ENCODE results near the gene RNF11. TPM values are rescaled to one million over a fixed set of nuclear protein-coding genes. Genes with fewer than 3 reads are reported as not detected.

Gene RNF11
- polyA plus RNA-seq, 2 of the 4 experiments (the other 2 are of a cell fraction): 28.5 to 56.8 TPM

DNA sequence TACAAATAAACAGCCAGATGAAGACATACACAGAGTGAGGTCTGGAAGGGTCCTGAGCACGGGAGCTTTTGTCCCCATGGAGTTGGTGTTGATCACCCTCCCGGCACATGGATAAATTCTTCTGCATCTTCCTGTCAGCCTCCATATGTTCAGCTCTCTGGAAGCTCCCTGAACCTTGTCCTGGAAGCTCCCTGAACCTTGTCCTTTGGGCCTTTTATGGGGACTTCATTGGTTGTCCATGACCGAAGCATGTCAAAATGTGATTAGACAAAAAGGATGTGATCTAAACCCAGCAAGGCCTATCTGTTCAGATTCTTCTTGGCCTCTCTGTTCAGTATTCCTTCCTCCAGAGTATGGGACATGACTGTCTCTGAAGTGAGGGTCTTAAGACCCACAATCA lies 25.4 kb upstream of the RNF11 start:
- H3K4me2 ChIP-seq: no peak overlapping the region
- TF ChIP-seq EHF (CRISPR knock-in tag; IDR thresholded peaks at IDR 0.05) (no peak), EHMT2 (IDR thresholded peaks at IDR 0.05; ENCODE audit: low read depth) (no peak), KDM5A (IDR thresholded peaks at IDR 0.05) (no peak), EP300 (IDR thresholded peaks at IDR 0.05) (no peak), RCOR1 (IDR thresholded peaks at IDR 0.05; ENCODE audit: low read depth, low read length) (no peak), HOXB13 (CRISPR knock-in tag; IDR thresholded peaks at IDR 0.05; ENCODE audit: low read depth) (no peak), ZC3H11A (IDR thresholded peaks at IDR 0.05) (no peak), POLR2AphosphoS2 (conservative IDR thresholded peaks at IDR 0.05; ENCODE audit: low read length) (no peak), CBX8 (IDR thresholded peaks at IDR 0.05) (no peak), ZNF302 (CRISPR knock-in tag; IDR thresholded peaks at IDR 0.05) (no peak), CEBPB (IDR thresholded peaks at IDR 0.05) (no peak), BHLHE40 (IDR thresholded peaks at IDR 0.05; ENCODE audit: low read depth, low read length) (no peak), HOXA7 (CRISPR knock-in tag; IDR thresholded peaks at IDR 0.05) (no peak), HOXB5 (CRISPR knock-in tag; IDR thresholded peaks at IDR 0.05) (no peak)
- TF ChIP-seq, protein P1, sequence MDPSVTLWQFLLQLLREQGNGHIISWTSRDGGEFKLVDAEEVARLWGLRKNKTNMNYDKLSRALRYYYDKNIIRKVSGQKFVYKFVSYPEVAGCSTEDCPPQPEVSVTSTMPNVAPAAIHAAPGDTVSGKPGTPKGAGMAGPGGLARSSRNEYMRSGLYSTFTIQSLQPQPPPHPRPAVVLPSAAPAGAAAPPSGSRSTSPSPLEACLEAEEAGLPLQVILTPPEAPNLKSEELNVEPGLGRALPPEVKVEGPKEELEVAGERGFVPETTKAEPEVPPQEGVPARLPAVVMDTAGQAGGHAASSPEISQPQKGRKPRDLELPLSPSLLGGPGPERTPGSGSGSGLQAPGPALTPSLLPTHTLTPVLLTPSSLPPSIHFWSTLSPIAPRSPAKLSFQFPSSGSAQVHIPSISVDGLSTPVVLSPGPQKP (IDR thresholded peaks at IDR 0.05; ENCODE audit: low read depth, low read length): no peak
- TF ChIP-seq, protein P2, sequence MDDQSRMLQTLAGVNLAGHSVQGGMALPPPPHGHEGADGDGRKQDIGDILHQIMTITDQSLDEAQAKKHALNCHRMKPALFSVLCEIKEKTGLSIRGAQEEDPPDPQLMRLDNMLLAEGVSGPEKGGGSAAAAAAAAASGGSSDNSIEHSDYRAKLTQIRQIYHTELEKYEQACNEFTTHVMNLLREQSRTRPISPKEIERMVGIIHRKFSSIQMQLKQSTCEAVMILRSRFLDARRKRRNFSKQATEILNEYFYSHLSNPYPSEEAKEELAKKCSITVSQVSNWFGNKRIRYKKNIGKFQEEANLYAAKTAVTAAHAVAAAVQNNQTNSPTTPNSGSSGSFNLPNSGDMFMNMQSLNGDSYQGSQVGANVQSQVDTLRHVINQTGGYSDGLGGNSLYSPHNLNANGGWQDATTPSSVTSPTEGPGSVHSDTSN (IDR thresholded peaks at IDR 0.05): no peak
- TF ChIP-seq, protein P3, sequence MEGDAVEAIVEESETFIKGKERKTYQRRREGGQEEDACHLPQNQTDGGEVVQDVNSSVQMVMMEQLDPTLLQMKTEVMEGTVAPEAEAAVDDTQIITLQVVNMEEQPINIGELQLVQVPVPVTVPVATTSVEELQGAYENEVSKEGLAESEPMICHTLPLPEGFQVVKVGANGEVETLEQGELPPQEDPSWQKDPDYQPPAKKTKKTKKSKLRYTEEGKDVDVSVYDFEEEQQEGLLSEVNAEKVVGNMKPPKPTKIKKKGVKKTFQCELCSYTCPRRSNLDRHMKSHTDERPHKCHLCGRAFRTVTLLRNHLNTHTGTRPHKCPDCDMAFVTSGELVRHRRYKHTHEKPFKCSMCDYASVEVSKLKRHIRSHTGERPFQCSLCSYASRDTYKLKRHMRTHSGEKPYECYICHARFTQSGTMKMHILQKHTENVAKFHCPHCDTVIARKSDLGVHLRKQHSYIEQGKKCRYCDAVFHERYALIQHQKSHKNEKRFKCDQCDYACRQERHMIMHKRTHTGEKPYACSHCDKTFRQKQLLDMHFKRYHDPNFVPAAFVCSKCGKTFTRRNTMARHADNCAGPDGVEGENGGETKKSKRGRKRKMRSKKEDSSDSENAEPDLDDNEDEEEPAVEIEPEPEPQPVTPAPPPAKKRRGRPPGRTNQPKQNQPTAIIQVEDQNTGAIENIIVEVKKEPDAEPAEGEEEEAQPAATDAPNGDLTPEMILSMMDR (IDR thresholded peaks at IDR 0.05): no peak
- TF ChIP-seq, protein P4, sequence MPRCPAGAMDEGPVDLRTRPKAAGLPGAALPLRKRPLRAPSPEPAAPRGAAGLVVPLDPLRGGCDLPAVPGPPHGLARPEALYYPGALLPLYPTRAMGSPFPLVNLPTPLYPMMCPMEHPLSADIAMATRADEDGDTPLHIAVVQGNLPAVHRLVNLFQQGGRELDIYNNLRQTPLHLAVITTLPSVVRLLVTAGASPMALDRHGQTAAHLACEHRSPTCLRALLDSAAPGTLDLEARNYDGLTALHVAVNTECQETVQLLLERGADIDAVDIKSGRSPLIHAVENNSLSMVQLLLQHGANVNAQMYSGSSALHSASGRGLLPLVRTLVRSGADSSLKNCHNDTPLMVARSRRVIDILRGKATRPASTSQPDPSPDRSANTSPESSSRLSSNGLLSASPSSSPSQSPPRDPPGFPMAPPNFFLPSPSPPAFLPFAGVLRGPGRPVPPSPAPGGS (IDR thresholded peaks at IDR 0.05): no peak
- TF ChIP-seq, protein P5, sequence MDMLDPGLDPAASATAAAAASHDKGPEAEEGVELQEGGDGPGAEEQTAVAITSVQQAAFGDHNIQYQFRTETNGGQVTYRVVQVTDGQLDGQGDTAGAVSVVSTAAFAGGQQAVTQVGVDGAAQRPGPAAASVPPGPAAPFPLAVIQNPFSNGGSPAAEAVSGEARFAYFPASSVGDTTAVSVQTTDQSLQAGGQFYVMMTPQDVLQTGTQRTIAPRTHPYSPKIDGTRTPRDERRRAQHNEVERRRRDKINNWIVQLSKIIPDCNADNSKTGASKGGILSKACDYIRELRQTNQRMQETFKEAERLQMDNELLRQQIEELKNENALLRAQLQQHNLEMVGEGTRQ (IDR thresholded peaks at IDR 0.05): no peak
- TF ChIP-seq, protein P6, sequence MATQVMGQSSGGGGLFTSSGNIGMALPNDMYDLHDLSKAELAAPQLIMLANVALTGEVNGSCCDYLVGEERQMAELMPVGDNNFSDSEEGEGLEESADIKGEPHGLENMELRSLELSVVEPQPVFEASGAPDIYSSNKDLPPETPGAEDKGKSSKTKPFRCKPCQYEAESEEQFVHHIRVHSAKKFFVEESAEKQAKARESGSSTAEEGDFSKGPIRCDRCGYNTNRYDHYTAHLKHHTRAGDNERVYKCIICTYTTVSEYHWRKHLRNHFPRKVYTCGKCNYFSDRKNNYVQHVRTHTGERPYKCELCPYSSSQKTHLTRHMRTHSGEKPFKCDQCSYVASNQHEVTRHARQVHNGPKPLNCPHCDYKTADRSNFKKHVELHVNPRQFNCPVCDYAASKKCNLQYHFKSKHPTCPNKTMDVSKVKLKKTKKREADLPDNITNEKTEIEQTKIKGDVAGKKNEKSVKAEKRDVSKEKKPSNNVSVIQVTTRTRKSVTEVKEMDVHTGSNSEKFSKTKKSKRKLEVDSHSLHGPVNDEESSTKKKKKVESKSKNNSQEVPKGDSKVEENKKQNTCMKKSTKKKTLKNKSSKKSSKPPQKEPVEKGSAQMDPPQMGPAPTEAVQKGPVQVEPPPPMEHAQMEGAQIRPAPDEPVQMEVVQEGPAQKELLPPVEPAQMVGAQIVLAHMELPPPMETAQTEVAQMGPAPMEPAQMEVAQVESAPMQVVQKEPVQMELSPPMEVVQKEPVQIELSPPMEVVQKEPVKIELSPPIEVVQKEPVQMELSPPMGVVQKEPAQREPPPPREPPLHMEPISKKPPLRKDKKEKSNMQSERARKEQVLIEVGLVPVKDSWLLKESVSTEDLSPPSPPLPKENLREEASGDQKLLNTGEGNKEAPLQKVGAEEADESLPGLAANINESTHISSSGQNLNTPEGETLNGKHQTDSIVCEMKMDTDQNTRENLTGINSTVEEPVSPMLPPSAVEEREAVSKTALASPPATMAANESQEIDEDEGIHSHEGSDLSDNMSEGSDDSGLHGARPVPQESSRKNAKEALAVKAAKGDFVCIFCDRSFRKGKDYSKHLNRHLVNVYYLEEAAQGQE (IDR thresholded peaks at IDR 0.05): no peak
- no peak for DNase-seq (ENCODE audit: low read depth in 1 of 2, low spot score in 1 of 2)
- FAIRE-seq: no peak
- CTCF ChIA-PET: interaction anchor here (0.6 kb wide), 1 partner anchor 487 kb away, joined by 3 read pairs; no protein-coding TSS in a partner anchor
- POLR2A ChIA-PET: no interaction called here
- no peak for ATAC-seq
- H3K4me3 ChIP-seq: no peak overlapping the region
- WGBS (ENCODE audit: missing lambda C conversion rate): 86% methylated on average over 3 of the region's 3 CpGs
- H3K27ac ChIP-seq: no peak overlapping the region
- no peaks in the 10 kb centered on the region for H3K4me1 ChIP-seq
- no peaks in the 10 kb centered on the region for H3K9me3 ChIP-seq
